Measurements from ENCODE around the gene SORCS3.

The SORCS3 gene

DNA sequence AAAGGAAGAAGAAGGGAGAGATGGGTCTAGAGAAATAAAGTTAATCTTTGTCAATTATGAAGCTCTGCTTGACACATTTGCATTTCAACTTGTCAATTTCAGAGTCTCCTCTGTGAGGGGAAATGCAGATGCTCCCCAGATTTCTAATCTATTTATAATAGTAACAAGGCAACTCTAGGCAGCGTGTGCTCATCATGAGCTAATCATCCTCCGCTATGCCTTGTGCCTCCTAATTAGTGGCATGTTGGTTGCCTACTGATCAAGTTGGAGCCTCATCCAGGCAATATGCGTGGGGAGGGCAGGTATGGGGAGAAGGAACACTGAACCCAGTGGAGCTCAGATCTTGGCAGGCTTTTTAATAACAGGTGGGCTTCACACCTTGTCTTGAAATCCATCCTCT, 628.6 kb downstream of the SORCS3 start:
- Mint-ChIP-seq H3K4me1 (no peaks in the 10 kb centered on the region), H3K36me3 (no peaks in the 10 kb centered on the region), H3K27me3 (no peaks in the 10 kb centered on the region), H3K27ac (no peak overlapping the region), H3K9me3 (peaks cover 0 to 2% of the 10 kb centered on the region in 2 donors), H3K4me3 (no peak overlapping the region)
- DNase-seq = no peak
- ATAC-seq (replicated peaks) = no peak

DNA sequence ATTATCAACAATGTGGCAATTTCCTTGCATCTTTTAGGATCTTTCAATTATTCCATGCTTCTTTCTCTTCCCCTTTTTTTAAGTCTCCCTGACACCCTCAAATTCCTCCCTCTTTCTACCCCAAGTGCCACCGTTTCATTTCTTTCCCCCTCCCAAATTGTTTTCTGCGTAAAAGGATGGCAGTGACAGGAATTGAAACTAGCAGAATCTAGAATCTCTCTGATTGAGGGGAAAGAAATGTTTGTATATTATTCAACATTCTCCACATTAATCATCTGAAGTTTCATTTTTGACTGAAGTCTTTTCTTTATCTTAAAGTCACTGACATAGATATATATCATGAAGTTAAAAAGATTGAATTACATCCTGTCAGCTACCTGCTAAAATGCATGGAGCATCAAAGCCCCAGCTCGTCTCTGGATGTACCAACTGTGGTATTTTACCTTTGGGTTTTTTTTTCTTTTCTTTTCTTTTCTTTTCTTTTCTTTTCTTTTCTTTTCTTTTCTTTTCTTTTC, 633.5 kb downstream of the SORCS3 start:
- no peaks in the 10 kb centered on the region for H3K4me1 Mint-ChIP-seq
- no peaks in the 10 kb centered on the region for H3K36me3 Mint-ChIP-seq
- no peak overlapping the region for H3K27ac Mint-ChIP-seq
- peaks cover 0 to 2% of the 10 kb centered on the region in 2 donors for H3K9me3 Mint-ChIP-seq
- H3K4me3 Mint-ChIP-seq = no peak overlapping the region
- no peaks in the 10 kb centered on the region for H3K27me3 Mint-ChIP-seq
- no peak for ATAC-seq (replicated peaks)
- DNase-seq = no peak

DNA sequence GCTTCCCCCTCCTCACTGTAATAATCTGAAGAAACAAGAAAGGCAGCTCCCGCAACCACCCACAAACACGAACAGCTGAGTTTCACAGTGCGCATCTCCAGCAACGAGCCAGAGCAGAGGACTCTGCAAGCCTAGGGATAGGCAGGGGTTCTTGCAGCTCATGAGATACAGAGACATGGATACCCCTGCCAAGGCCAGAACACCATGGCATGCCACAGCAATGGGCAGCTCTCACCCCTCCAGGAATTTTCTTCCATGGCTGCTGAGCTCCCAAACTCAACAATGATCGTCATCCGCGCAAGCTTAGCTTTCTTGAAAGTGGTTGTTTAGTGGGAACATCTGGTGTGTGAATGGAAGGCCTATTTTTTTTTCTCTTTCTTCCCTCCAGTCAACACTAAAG, 637.3 kb downstream of the SORCS3 start:
- peaks cover 3 to 10% of the 10 kb centered on the region in 2 donors for H3K9me3 Mint-ChIP-seq
- no peaks in the 10 kb centered on the region for H3K27me3 Mint-ChIP-seq
- no peaks in the 10 kb centered on the region for H3K4me1 Mint-ChIP-seq

DNA sequence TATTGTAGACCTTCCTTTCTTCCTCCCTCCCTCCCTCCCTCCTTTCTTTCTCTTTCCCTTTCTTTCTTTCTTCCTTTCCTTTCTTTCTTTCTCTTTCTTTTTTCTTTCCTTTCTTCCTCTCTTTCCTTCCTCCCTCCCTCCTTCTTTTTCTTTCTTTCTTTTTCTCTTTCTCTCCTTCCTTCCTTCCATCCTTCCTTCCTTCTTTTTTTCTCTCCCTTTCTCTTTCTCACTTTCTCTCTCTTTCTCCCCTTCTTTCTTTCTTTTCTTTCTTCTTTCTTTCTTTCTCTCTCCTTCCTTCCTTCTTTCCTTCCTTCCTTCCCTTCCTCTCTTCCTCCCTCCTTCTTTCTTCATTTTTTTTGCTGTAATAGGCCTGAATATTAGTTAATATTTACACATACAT, 638.0 kb downstream of the SORCS3 start:
- H3K9me3 Mint-ChIP-seq = peaks cover 3 to 10% of the 10 kb centered on the region in 2 donors
- no peak overlapping the region for H3K27ac Mint-ChIP-seq
- ATAC-seq (replicated peaks) (no peak), DNase-seq (no peak)
- H3K4me1 Mint-ChIP-seq = no peaks in the 10 kb centered on the region
- no peaks in the 10 kb centered on the region for H3K36me3 Mint-ChIP-seq
- H3K27me3 Mint-ChIP-seq = no peaks in the 10 kb centered on the region
- no peak overlapping the region for H3K4me3 Mint-ChIP-seq

More for the DNA sequence above, 637.3 kb downstream of the SORCS3 start:
- H3K27ac Mint-ChIP-seq = no peak overlapping the region
- no peak for ATAC-seq (replicated peaks)
- no peak overlapping the region for H3K4me3 Mint-ChIP-seq
- DNase-seq = no peak
- no peaks in the 10 kb centered on the region for H3K36me3 Mint-ChIP-seq

DNA sequence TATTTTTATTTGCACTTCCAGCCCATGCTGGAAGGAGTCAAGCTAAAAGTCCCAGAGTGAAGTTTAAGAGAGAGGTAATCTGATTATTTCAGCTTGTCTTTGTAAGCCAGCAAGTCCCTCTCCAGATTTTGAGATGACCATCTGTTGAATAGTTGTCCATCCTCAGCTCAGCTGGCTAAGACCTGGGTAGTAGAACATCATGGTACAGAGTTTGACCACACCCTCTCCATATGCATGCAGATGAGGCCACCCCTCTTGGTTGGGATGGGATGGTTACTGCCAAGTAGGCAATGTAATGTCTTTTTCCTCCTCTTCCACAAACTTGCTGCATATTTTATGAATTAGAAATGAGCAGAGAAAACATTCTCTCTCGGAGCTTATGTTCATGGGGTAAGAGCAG, 639.8 kb downstream of the SORCS3 start:
- H3K9me3 Mint-ChIP-seq = peaks cover 2 to 10% of the 10 kb centered on the region in 2 donors
- no peaks in the 10 kb centered on the region for H3K4me1 Mint-ChIP-seq
- DNase-seq = no peak
- H3K27me3 Mint-ChIP-seq = no peaks in the 10 kb centered on the region
- ATAC-seq (replicated peaks) = no peak
- H3K36me3 Mint-ChIP-seq = no peaks in the 10 kb centered on the region
- no peak overlapping the region for H3K4me3 Mint-ChIP-seq
- H3K27ac Mint-ChIP-seq = no peak overlapping the region

DNA sequence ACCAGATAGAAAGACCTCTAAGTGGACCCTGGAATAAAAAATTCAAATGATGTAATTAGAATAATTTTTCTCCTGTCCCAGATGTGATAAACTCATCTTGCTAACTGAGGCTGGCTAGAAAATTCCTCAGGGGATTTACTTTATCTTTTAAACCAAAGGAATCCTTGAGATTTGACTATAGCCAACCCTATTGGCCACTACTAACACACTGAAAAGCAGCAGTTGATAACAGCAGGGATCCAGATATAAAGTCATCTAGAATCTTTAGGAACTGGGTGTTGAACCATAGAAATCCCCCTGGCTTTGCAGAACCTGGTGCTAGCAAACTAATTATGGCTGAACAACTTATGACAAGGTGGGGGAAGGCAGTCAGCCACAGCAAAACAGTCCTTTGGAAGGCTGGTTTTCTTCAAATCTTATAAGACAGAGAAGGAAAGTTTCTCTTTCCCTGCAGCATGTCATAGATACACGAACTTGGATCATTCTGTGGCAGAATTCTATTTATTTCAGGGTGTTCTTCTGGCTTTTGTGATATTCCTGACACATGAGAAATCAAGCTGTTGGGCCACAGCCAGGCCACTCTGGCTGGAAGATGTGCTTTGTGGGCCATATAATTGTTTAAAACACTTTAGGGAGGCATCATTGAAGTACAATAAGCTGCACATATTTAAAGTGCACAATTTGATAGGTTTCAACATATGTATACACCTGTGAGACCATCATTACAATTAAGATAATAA, 643.6 kb downstream of the SORCS3 start:
- Mint-ChIP-seq H3K27me3 (no peaks in the 10 kb centered on the region), H3K36me3 (no peaks in the 10 kb centered on the region), H3K27ac (no peak overlapping the region), H3K9me3 (peaks cover 2 to 10% of the 10 kb centered on the region in 2 donors), H3K4me1 (no peaks in the 10 kb centered on the region), H3K4me3 (no peak overlapping the region)
- no peak for DNase-seq
- no peak for ATAC-seq (replicated peaks)

DNA sequence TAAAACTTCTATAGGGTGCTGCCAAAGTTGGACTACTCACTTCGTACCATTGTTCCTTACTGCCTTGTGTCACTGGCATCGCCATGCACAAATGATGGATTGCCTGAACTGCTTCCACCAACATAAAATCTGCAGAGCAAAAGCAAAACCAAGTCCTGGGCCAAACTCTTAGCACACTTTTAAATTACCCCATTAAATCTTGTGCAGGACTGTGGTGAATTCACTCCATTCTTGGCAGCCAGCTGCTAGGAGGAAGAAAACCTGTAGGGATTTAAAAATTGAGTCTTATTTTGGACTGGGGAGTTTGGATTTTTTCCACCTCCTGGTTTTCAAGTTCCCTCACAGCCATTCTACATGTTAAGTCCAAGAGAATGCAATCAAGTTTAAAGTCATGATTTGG, 646.9 kb downstream of the SORCS3 start:
- ATAC-seq (replicated peaks) (no peak), DNase-seq (no peak)
- Mint-ChIP-seq H3K27me3 (no peaks in the 10 kb centered on the region), H3K9me3 (peaks cover 0 to 2% of the 10 kb centered on the region in 2 donors), H3K4me1 (no peaks in the 10 kb centered on the region), H3K4me3 (no peak overlapping the region), H3K27ac (no peak overlapping the region), H3K36me3 (no peaks in the 10 kb centered on the region)

DNA sequence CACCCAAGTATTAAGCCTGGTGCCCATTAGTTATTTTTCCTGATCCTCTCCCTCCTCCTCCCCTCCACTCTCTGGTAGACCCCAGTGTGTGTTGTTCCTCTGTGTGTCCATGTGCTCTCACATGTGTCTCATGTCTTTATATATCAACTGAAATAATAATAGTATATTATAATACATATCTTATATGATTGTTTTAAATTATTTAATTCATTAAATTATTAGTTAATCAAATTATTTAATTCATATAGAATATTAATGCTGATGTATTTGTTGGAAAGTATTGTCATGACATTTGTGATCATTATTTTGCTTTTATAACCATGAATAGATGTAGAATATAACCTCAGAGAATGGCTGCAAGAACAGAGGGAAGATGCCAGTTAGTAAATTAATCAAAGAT, 647.5 kb downstream of the SORCS3 start:
- Mint-ChIP-seq H3K27me3 (no peaks in the 10 kb centered on the region), H3K36me3 (no peaks in the 10 kb centered on the region), H3K4me1 (no peaks in the 10 kb centered on the region), H3K27ac (no peak overlapping the region), H3K4me3 (no peak overlapping the region), H3K9me3 (peaks cover 0 to 2% of the 10 kb centered on the region in 2 donors)
- ATAC-seq (replicated peaks) (no peak), DNase-seq (no peak)

DNA sequence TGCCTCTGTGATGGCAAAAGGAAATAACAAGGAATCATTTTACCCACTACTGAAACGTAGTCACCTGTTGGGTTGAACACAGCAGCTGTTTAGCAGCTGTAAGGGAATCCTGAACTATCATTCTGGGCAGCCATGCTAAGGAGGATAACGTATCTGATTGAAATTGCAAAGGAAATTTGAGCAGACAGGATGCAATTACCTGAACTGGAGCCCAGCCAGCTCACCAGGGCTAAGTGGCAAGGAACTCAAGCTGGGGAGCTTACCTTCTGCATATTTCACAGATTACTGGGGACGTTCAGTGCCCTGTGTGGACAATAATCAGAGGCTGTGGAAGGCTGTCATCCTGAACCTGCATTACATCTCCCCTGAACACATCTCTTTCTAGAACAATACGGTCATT, 650.5 kb downstream of the SORCS3 start:
- Mint-ChIP-seq H3K36me3 (no peaks in the 10 kb centered on the region), H3K4me1 (no peaks in the 10 kb centered on the region), H3K4me3 (no peak overlapping the region), H3K27ac (no peak overlapping the region), H3K9me3 (peaks cover 4 to 12% of the 10 kb centered on the region in 2 donors), H3K27me3 (no peaks in the 10 kb centered on the region)
- no peak for DNase-seq
- no peak for ATAC-seq (replicated peaks)

DNA sequence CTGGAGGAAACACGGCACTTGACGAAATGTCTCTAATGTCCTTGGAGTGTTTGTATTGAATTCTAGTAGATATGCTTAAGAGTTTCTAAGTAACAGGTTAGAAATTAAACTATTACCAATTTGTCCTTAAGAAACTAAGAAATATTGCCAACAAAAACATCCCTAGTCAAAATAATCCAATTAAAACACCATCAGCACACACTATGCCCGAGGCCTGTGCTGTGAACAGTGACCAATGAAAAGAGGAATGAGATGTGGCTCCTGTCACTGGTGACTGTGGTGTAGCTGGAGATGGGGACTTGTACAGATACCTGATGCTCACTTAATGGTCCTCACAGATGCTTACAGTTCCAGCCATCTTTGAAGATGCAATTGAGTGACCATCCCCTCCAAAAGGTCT, 651.1 kb downstream of the SORCS3 start:
- Mint-ChIP-seq H3K27me3 (no peaks in the 10 kb centered on the region), H3K27ac (no peak overlapping the region), H3K36me3 (no peaks in the 10 kb centered on the region), H3K4me1 (no peaks in the 10 kb centered on the region), H3K9me3 (peaks cover 4 to 12% of the 10 kb centered on the region in 2 donors), H3K4me3 (no peak overlapping the region)
- DNase-seq = no peak
- no peak for ATAC-seq (replicated peaks)

Measured in stimulated activated naive B cell treated with anti-CD40 and anti-IgM and Interleukin-4, amounts not matched to agents 10 μg/mL and 1 μg/mL and 100 μg/mL, for 72 hours (primary cell).